HG03354 (cell line): ENCODE measurements around the gene GATA2.

Experiments
- ATAC-seq: cut with Tn5 transposase; IDR thresholded peaks from one replicate; pipeline ENCODE4 v1.9.1; 2021; ENCODE audit warnings: mild to moderate bottlenecking; ENCODE audit not compliant: unreplicated experiment, poor library complexity, severe bottlenecking

The GATA2 gene

GRCh38 chr3:128503164-128503651 is 10.2 kb upstream of the GATA2 start:
- no peak for ATAC-seq

DNA sequence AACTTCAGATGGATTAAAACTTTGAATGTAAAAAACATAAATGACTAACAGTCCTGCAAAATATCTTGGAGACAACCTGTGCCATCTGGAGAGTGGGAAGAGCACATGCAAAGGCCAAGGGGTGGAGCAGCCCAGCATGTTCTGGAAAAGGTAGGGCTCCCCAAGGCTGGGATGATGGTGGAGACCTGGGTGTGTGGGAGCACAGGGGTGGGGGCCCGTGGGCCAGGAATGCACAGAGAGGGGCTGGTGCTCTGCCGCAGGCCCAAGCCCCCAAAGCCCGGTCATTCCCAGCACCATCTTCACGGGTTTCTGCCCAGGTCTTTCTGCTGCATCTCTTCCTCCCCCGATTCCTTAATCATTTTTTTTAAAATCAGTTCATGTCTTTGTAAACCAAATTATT is 9.7 kb upstream of the GATA2 start:
- ATAC-seq, result no peak

GRCh38 chr3:128501431-128501830 is 8.4 kb upstream of the GATA2 start:
- no peak for ATAC-seq

GRCh38 chr3:128500556-128500955 is 7.6 kb upstream of the GATA2 start:
- ATAC-seq, result no peak

- ATAC-seq, result no peak
Measured at GRCh38 chr3:128499724-128500275, 6.8 kb upstream of the GATA2 start.

DNA sequence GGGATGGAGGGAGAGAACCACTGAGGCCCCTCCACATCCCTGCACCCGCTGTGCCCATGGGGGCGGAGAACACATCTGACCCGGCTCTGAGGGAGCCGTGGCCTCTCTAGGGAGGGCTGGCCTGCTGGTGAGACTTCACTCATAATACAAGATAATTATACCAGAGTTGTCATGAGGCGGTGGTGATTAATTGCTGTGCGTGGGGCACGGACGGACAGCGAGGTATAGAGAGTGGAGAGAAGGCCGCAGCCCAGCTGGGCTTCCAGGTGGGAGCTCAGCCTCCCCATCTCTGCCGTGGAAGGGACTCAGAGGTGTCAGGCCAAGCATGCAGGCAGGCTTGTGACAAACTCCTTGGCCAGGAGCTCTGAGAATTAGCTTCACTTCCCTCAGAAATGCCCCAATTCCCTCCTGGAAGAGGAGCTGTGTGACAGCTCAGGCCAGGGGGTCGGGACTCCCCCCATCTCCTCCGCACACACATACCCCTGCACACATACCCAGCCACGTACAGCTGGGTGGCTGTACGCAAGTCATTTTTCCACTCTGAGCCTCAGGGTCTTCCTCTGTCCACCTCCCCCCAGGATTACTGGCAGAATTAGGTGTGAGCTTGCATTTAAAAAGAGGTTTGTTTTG is 6.0 kb upstream of the GATA2 start:
- no peak for ATAC-seq

DNA sequence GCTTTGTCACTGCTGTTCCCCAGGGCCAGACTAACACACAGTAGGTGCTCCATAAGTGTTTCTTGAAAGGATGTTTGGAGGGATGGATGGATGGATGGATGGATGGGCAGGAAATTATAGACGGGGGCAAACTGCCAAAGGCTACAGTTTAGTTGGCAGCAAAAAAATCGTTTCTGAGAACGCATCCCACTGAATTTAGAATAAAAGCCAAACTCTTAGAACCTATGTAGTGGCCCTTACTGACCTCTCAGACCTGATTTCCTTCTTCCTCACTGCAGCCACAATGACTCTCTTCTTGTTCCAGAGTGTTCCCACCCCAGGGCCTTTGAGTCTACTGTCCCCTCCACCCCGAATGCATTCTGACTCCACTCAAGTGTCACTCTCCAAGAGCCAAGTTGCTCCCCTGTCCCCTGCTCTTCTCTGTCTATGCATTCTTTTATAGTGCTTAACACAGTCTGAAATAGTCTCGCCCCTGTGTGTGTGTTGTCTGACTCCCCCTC is 5.2 kb upstream of the GATA2 start:
- ATAC-seq, result no peak

DNA sequence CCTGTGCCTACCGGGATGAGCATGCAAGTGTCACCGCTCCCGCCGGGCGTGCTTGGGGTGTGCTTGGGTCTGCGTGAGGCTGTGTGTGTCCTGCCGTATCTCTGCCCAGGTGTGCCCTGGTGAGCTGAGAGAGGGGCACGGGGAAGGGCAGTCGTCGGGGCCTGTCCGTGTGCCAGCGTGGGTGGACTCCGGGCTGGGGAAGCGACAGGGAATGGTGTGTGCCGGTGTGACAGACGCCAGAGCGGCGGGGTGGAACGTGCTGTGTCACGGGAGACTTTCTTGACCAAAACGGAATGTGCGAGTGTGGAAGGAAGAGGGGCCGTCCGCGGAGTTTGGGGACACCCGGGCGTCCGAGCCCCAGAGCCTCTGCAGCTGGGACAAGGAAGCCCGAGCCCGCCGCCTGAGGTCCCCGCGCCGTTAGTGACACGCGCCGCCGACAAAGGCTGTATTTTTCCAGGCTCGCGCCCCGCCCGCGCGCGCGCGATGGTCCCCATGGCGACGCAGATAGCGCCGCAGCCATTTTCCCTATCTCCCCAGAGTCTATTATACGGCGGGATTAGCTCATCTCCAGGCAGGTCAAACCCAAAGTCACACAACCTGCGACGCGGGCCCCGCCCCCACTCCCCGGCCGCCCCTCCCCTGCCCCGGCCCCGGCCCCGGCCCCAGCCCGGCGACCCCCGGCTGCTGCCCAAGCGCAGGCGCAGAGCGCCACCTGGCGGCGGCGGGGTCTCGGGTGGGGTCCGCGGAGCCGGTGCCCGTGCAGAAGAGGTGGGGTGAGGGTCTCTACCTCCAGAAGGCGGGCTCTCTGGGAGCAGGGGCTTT is 4.5 kb upstream of the GATA2 start:
- ATAC-seq, result no peak

- ATAC-seq, result no peak
Measured at GRCh38 chr3:128496602-128497304, 3.8 kb upstream of the GATA2 start.

DNA sequence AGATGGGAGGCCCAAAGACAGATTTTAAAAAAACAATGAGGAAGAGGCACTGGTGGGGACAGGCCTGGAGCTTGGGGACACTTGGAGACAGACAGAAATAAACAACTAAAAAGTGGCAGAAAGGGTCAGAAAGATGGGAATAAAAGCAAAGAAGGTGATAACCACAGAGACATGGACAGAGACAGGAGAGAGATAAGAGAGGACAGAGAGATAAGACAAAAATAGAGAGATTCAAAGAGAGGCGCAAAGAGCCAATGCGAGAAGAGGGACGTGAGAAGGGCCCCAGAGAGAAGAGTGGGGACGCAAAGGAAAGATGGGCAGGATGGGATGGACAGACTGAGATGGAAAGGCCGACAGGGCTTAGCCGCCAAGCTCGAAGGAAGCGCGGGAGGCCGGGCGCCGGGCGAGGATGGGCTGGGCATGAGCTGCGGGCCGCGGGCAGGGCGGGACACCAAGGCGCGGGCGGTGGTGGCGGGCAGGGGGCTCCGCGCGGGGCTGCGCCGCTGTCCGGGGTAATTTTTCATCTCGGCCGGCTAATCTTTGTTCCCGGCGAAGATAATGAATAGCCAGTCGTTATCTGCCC is 3.1 kb upstream of the GATA2 start:
- no peak for ATAC-seq

DNA sequence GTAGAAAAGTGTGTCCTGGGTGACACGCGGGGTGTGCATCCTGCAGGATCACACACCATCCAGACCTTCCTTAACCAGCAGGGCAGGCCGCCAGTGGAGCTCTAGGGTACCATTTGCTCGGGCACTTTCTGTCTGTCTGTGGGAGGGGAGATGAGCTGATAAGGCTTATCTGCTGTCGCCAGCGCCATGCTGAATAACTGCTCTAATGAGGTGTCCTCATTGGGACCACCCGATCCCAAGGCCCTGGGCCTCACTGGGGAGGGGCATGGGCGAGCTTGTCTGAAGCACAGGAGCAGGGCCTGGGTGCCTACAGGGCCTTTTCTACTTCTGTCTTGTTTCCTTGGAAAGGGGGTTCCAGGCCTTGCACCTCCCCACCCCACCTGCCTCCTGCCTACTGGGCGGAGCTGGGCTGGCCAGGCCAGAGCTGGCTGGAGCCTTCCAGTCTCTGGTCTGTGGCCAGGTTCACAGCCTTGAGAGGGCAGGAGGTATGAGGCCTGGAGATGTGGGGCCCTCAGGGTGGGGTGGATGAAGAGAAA is 2.5 kb upstream of the GATA2 start:
- no peak for ATAC-seq

GRCh38 chr3:128494367-128494650 is 1.3 kb upstream of the GATA2 start:
- no peak for ATAC-seq

GRCh38 chr3:128493570-128494366 is 767 bp upstream of the GATA2 start:
- no peak for ATAC-seq

DNA sequence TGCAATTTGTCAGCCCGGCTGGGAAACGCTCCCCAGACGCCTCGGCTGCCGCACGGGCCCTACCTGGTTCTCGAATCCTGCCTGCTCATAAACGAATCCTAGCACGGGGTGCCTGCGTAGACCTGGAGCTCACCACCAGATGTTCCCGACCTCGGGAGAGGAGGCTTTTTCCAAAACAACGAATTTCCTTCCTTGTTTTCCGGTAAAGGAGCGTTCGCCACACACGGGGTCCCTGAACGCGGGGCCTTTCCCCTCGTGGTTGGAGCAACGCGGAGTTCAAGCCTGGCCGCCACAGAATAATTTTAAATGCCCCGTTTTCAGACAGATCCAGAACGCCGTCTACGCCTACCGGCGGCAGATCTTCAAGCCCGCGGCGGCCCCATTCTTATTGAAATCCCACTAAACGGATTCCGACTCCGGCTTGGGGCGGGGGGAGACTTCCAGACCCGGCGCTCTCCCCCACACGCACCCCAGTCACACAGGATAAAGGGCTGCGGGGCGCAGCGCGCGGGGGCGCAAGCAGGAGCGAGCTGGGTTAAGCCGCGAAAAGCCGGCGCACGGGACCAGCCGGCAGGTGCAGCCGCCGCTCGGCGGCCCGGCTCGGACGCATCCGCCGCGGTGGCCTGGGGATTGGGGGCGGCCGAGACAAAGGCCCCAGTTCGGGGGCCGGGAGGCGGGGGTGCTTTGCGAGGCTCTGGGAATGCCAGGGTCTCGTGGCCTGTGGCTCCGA is 895 bp downstream of the GATA2 start:
- ATAC-seq, result no peak

GRCh38 chr3:128491691-128491940 is 1.4 kb downstream of the GATA2 start:
- no peak for ATAC-seq

DNA sequence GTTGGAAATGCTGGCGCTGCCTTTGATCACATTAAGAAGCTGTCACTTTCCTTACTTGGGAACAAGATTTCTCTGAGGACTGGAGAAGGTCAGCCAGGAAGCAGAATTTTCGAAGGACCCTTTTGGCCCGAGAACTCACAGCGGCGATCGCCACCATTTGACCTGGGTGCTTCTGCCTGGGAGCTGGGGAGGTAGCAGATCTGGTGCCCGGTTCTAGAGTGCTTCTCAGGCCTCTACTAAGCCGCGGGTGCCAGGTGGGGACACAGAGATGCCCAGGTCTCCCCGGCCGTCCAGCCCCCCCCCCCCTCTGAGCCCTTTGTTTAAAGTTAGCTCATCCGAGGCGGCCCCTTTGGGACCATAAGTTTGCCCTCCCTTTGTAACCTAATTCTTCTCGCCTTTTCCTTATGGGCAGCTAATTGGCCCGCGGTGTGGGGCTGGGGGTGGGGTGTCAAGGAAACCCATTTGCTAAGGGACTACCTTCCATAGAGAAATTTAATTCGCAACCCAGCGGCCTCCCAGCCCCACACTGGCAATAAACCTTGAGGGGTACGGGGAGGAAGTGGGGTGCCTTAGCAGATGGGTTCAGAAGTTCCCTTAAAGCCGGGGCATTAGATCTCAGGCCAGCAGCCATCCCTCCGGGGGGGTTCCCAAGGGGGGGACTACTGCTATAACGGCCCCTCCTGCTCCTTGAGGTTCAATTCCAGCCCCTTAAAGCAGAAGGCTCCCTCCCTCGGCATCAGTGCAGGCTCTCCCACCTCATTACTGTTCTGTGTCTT is 1.9 kb downstream of the GATA2 start:
- no peak for ATAC-seq

DNA sequence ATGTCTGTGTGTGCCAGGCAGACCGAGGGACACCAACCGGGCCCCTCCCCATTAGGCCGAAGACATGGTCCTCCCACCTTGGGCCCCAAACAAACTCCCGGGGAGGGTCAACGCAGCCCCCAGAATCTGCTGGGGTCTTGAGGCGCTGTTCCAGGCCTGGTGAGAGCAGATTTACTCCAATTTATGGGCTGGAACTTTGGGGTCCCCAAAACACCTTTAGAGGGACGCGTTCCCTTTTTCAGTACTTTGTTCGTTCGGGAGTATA is 2.4 kb downstream of the GATA2 start:
- ATAC-seq, result no peak

- no peak for ATAC-seq
Measured at GRCh38 chr3:128489927-128490649, 2.9 kb downstream of the GATA2 start.
